PC-3 (cell line): ENCODE results near the gene JUNB. TPM values are rescaled to one million over a fixed set of nuclear protein-coding genes. Genes with fewer than 3 reads are reported as not detected.

Experiments used
- ATAC-seq: fragments of 200-7000 bp; cut with Tn5 transposase; 2 replicates; pipeline ENCODE4 v1.9.1; 2020; ENCODE audit warnings: mild to moderate bottlenecking, moderate library complexity
- BruUV-seq: library from RNA; stranded (reverse); fragments of 400-500 nt; replicated peaks from 2 replicates; lab custom pipeline; 2021; lab: Mats Ljungman, UMichigan
- CTCF ChIA-PET: fragments of 300-600 bp; sonication (Branson Sonifier 250); formaldehyde crosslinking; loops from one replicate; lab custom pipeline; 2022; ENCODE audit warnings: antibody characterized with exemption; lab: Charles Lee
- POLR2A ChIA-PET: fragments of 300-600 bp; sonication (Branson Sonifier 250); formaldehyde crosslinking; loops from one replicate; lab custom pipeline; 2022; ENCODE audit warnings: antibody characterized with exemption; ENCODE audit not compliant: unreplicated experiment; lab: Charles Lee
- DNase-seq: peaks from one replicate; pipeline ENCODE4 v3.0.0-alpha.2; 2015
- H2AFZ ChIP-seq: fragments of 300-600 bp; sonication (generic); 2 replicates; pipeline ENCODE4 v1.6.0; 2016; ENCODE audit warnings: antibody characterized with exemption, low read length
- H3F3A ChIP-seq: fragments of 300-600 bp; sonication (generic); one replicate; pipeline ENCODE4 v1.6.0; 2017; ENCODE audit warnings: antibody characterized with exemption, low read length, control low read depth, mild to moderate bottlenecking; ENCODE audit not compliant: unreplicated experiment
- H3K27ac ChIP-seq: fragments of 300-600 bp; sonication (generic); 2 replicates; pipeline ENCODE4 v1.5.1; 2016; ENCODE audit warnings: mild to moderate bottlenecking, low read length
- H3K27me3 ChIP-seq: fragments of 300-600 bp; sonication (generic); 2 replicates; pipeline ENCODE4 v1.6.1; 2016; ENCODE audit warnings: low read length, mixed read lengths
- H3K36me3 ChIP-seq: fragments of 300-600 bp; sonication (generic); 2 replicates; pipeline ENCODE4 v1.6.1; 2016; ENCODE audit warnings: low read depth, mixed run types, low read length, mixed read lengths
- H3K4me1 ChIP-seq: fragments of 300-600 bp; sonication (generic); 2 replicates; pipeline ENCODE4 v1.5.1; 2016; ENCODE audit warnings: low read length; ENCODE audit not compliant: insufficient read depth
- H3K4me2 ChIP-seq: fragments of 300-600 bp; sonication (generic); 2 replicates; pipeline ENCODE4 v1.6.0; 2016; ENCODE audit warnings: low read length
- H3K4me3 ChIP-seq: fragments of 300-600 bp; sonication (generic); 2 replicates; pipeline ENCODE4 v1.5.1; 2016; ENCODE audit warnings: mild to moderate bottlenecking, low read length, mixed read lengths
- H3K79me2 ChIP-seq: fragments of 300-600 bp; sonication (generic); 2 replicates; pipeline ENCODE4 v1.6.1; 2017; ENCODE audit warnings: low read length, mixed read lengths
- H3K9ac ChIP-seq: fragments of 300-600 bp; sonication (generic); 2 replicates; pipeline ENCODE4 v1.6.0; 2016; ENCODE audit warnings: mild to moderate bottlenecking, low read length
- H3K9me2 ChIP-seq: fragments of 300-600 bp; sonication (generic); replicated peaks from 2 replicates; pipeline ENCODE4 v1.6.1; 2016; ENCODE audit warnings: mixed run types, low read length, mixed read lengths
- H3K9me3 ChIP-seq: fragments of 300-600 bp; sonication (generic); 2 replicates; pipeline ENCODE4 v1.6.1; 2016; ENCODE audit warnings: low read length, mixed read lengths
- H4K20me1 ChIP-seq: fragments of 300-600 bp; sonication (generic); 2 replicates; pipeline ENCODE4 v1.6.1; 2016; ENCODE audit warnings: low read length, mixed read lengths
- CTCF ChIP-seq: fragments of 300-600 bp; sonication (generic); conservative IDR thresholded peaks from 2 replicates; pipeline ENCODE4 v1.5.1; 2017; ENCODE audit warnings: antibody characterized with exemption, low read depth, mild to moderate bottlenecking, low read length
- EZH2 ChIP-seq: fragments of 300-600 bp; sonication (generic); IDR thresholded peaks from one replicate; pipeline ENCODE4 v1.6.1; 2017; ENCODE audit warnings: antibody characterized with exemption, mild to moderate bottlenecking, low read length; ENCODE audit not compliant: unreplicated experiment
- EZH2phosphoT487 ChIP-seq: fragments of 300-600 bp; sonication (generic); IDR thresholded peaks from 2 replicates; pipeline ENCODE4 v1.6.1; 2018; ENCODE audit warnings: mild to moderate bottlenecking, antibody characterized with exemption, low read length, borderline replicate concordance
- intact Hi-C: fragments of 100-400 bp; cut with micrococcal nuclease; formaldehyde crosslinking; loops from 2 replicates; pipeline ENCODE4 v1.9.0; 2023
- total RNA-seq: library from RNA; depleted of rRNA; stranded (reverse); fragments of >200 nt; gene quantifications from 2 replicates; pipeline ENCODE4 v1.2.3, GENCODE V29; 2014

JUNB gene
- total RNA-seq, 1 experiment from 2014 or later, result 343 TPM

- Histone ChIP-seq H3F3A (peaks cover 4% of the 10 kb centered on the region), H3K4me3 (peak within 1 kb of the TSS; percentile 79), H3K4me2 (peak within 1 kb of the TSS; percentile 94), H3K9me3 (no peaks in the 10 kb centered on the region), H3K9ac (peak within 1 kb of the TSS; percentile 89), H3K9me2 (no peaks in the 10 kb centered on the region), H2AFZ (peak within 1 kb of the TSS; percentile 89), H4K20me1 (no peaks in the 10 kb centered on the region), H3K36me3 (peaks cover 5% of the 10 kb centered on the region; the same call in 1 of the 2 replicates), H3K27ac (peak within 1 kb of the TSS; percentile 91), H3K4me1 (peaks cover 30% of the 10 kb centered on the region), H3K27me3 (no peaks in the 10 kb centered on the region), H3K79me2 (no peaks in the 10 kb centered on the region)
- ChIA-PET POLR2A (no interaction called here), CTCF (interaction anchor here (0.6 to 1.4 kb wide), 2 partner anchors 21 to 203 kb away, joined by 4 to 5 read pairs; no protein-coding TSS in a partner anchor)
- ATAC-seq, result peak; percentile 46
- BruUV-seq, result TSS peak; percentile 44
- TF ChIP-seq CTCF, result no peak
- TF ChIP-seq EZH2, result no peak
- TF ChIP-seq EZH2phosphoT487, result no peak
- intact Hi-C loops, result loop anchor here (5.0 kb wide), 1 partner anchor 72 kb away; no protein-coding TSS in a partner anchor
- peak; percentile 97 for DNase-seq
Observed at GRCh38 chr19:12774588-12775555, 16.4 kb upstream of the JUNB start, which contains the start of gene HOOK2. Gene HOOK2, minus strand, starts transcription at chr19:12775552. Its CDS starts 103 bp downstream, at chr19:12775449.

- Histone ChIP-seq H3K27me3 (no peaks in the 10 kb centered on the region), H3K36me3 (no peaks in the 10 kb centered on the region), H2AFZ (peak overlapping the region; percentile 86), H4K20me1 (no peaks in the 10 kb centered on the region), H3K4me3 (peak overlapping the region; percentile 68), H3K79me2 (no peaks in the 10 kb centered on the region), H3K9ac (peak overlapping the region; percentile 59), H3K9me2 (no peaks in the 10 kb centered on the region), H3K27ac (peak overlapping the region; percentile 33; the same call in 1 of the 2 replicates), H3K4me1 (peaks cover 36% of the 10 kb centered on the region), H3K4me2 (peak overlapping the region; percentile 89), H3F3A (peaks cover 4% of the 10 kb centered on the region), H3K9me3 (no peaks in the 10 kb centered on the region)
- TF ChIP-seq CTCF (peak; percentile 99), EZH2 (no peak), EZH2phosphoT487 (no peak)
- BruUV-seq, result no TSS peak
- intact Hi-C loops, result loop anchor here (1.0 to 5.0 kb wide), 2 partner anchors 19 to 70 kb away; no protein-coding TSS in a partner anchor
- ATAC-seq, result peak; percentile 55
- ChIA-PET CTCF (interaction anchor here (0.6 to 1.3 kb wide), 10 partner anchors 11 to 334 kb away, joined by 3 to 6 read pairs (median 4); no protein-coding TSS in a partner anchor), POLR2A (interaction anchor here (0.6 to 1.4 kb wide), 2 partner anchors 14 to 96 kb away, joined by 11 to 17 read pairs; partner anchors contain the start of gene JUNB)
- DNase-seq, result peak; percentile 89
Observed at GRCh38 chr19:12777217-12778016, 13.9 kb upstream of the JUNB start.
